DND-41 (cell line): ENCODE results near the gene GRIN1.

Experiments used
- CTCF ChIP-seq: IDR thresholded peaks from 2 replicates; pipeline ENCODE4 v1.5.1; 2012; ENCODE audit warnings: borderline replicate concordance, low read length, moderate library complexity, mild to moderate bottlenecking; ENCODE audit not compliant: poor library complexity, severe bottlenecking; ENCODE audit errors: extremely low read depth
- EZH2 ChIP-seq: IDR thresholded peaks from 3 replicates; pipeline ENCODE4 v1.6.1; 2012; ENCODE audit warnings: borderline replicate concordance, low read depth, mild to moderate bottlenecking, moderate library complexity, low read length, inconsistent platforms; ENCODE audit not compliant: severe bottlenecking

- TF ChIP-seq CTCF, result no peak
- no peak for TF ChIP-seq EZH2
Observed at GRCh38 chr9:137191245-137191644, 52.3 kb downstream of the GRIN1 start.
